Neural progenitor cell (in vitro differentiated cells): ENCODE results near the gene URB1.

Experiments
- EZH2 ChIP-seq: fragments of 200-600 bp; sonication (generic); IDR thresholded peaks from 2 replicates; pipeline ENCODE4 v1.6.1; 2017; ENCODE audit warnings: antibody characterized with exemption, mild to moderate bottlenecking, moderate library complexity
- TF ChIP-seq, protein P1 (sequence below): fragments of 200-600 bp; sonication (generic); IDR thresholded peaks from 2 replicates; pipeline ENCODE4 v1.5.1; 2017; ENCODE audit warnings: antibody characterized with exemption, mild to moderate bottlenecking

DNA sequence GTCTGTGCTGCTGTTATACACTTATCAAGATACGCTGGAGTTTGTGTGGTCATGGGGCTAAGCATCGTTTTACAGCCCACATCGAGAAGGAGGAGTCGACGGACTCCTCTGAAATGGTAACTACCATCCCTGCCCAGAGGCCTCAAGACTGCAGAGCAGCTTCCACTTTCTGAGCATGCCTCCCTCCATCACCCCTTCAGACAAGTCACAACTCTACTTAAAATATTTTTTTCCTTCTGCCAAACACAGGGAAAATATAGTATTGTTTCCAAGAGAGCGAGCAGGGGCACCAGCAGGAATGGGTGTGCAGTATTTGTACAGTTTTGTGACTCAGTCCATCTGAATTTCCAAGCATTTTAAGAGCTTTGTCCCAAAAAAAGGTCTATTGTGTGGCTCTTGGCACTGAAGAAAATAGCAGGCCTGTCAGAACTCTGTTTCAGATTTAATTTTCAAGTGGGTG, 33.8 kb upstream of the URB1 start:
- TF ChIP-seq, protein P1, sequence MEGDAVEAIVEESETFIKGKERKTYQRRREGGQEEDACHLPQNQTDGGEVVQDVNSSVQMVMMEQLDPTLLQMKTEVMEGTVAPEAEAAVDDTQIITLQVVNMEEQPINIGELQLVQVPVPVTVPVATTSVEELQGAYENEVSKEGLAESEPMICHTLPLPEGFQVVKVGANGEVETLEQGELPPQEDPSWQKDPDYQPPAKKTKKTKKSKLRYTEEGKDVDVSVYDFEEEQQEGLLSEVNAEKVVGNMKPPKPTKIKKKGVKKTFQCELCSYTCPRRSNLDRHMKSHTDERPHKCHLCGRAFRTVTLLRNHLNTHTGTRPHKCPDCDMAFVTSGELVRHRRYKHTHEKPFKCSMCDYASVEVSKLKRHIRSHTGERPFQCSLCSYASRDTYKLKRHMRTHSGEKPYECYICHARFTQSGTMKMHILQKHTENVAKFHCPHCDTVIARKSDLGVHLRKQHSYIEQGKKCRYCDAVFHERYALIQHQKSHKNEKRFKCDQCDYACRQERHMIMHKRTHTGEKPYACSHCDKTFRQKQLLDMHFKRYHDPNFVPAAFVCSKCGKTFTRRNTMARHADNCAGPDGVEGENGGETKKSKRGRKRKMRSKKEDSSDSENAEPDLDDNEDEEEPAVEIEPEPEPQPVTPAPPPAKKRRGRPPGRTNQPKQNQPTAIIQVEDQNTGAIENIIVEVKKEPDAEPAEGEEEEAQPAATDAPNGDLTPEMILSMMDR = no peak
- no peak for TF ChIP-seq EZH2
